Neural progenitor cell (in vitro differentiated cells): ENCODE measurements around the gene PPL. TPM values are rescaled to one million over a fixed set of nuclear protein-coding genes. Genes with fewer than 3 reads are reported as not detected.

Source experiments
- DNase-seq: peaks from one replicate; pipeline ENCODE4 v3.0.0-alpha.2; 2016; ENCODE audit warnings: low spot score
- H2AFZ ChIP-seq: fragments of 200-600 bp; sonication (generic); replicated peaks from 2 replicates; pipeline ENCODE4 v1.6.1; 2016; ENCODE audit warnings: antibody characterized with exemption
- H3F3A ChIP-seq: fragments of 200-600 bp; sonication (generic); 2 replicates; pipeline ENCODE4 v1.6.1; 2016; ENCODE audit warnings: antibody characterized with exemption, low read depth
- H3K27ac ChIP-seq: fragments of 200-600 bp; sonication (generic); 2 replicates; pipeline ENCODE4 v1.5.1; 2016; ENCODE audit warnings: mild to moderate bottlenecking
- H3K27me3 ChIP-seq: fragments of 200-600 bp; sonication (generic); 2 replicates; pipeline ENCODE4 v1.6.1; 2016; ENCODE audit warnings: mild to moderate bottlenecking, moderate library complexity
- H3K36me3 ChIP-seq: fragments of 200-600 bp; sonication (generic); 2 replicates; pipeline ENCODE4 v1.5.1; 2016
- H3K4me1 ChIP-seq: fragments of 200-600 bp; sonication (generic); 2 replicates; pipeline ENCODE4 v1.6.1; 2016; ENCODE audit warnings: mixed run types
- H3K4me2 ChIP-seq: fragments of 200-600 bp; sonication (generic); 2 replicates; pipeline ENCODE4 v1.6.1; 2016
- H3K4me3 ChIP-seq: fragments of 200-600 bp; sonication (generic); 2 replicates; pipeline ENCODE4 v1.5.1; 2016
- H3K79me2 ChIP-seq: fragments of 200-600 bp; sonication (generic); 2 replicates; pipeline ENCODE4 v1.6.1; 2016; ENCODE audit warnings: low read depth
- H3K9ac ChIP-seq: fragments of 200-600 bp; sonication (generic); 2 replicates; pipeline ENCODE4 v1.6.1; 2016
- H3K9me3 ChIP-seq: fragments of 200-600 bp; sonication (generic); 2 replicates; pipeline ENCODE4 v1.5.1; 2016; ENCODE audit warnings: low read depth
- H4K20me1 ChIP-seq: fragments of 200-600 bp; sonication (generic); 2 replicates; pipeline ENCODE4 v1.6.1; 2016; ENCODE audit warnings: low read depth
- H3K27ac Mint-ChIP-seq: 3 replicates; pipeline ENCODE4 v1.8.0; 2021; ENCODE audit warnings: mixed read lengths
- H3K27me3 Mint-ChIP-seq: 2 replicates; pipeline ENCODE4 v1.8.0; 2022; ENCODE audit warnings: low read depth, mild to moderate bottlenecking, inconsistent platforms, moderate library complexity, mixed read lengths; ENCODE audit not compliant: insufficient read depth
- H3K36me3 Mint-ChIP-seq: 3 replicates; pipeline ENCODE4 v1.8.0; 2021; ENCODE audit warnings: mixed read lengths
- H3K4me1 Mint-ChIP-seq: 3 replicates; pipeline ENCODE4 v1.8.0; 2021; ENCODE audit warnings: mixed read lengths
- H3K4me3 Mint-ChIP-seq: 3 replicates; pipeline ENCODE4 v1.8.0; 2021; ENCODE audit warnings: mild to moderate bottlenecking, moderate library complexity, mixed read lengths
- H3K9me3 Mint-ChIP-seq: 3 replicates; pipeline ENCODE4 v1.8.0; 2020; ENCODE audit warnings: mixed read lengths
- CTCF ChIP-seq: fragments of 200-600 bp; sonication (generic); IDR thresholded peaks from 2 replicates; pipeline ENCODE4 v1.5.1; 2017; ENCODE audit warnings: antibody characterized with exemption, mild to moderate bottlenecking
- EZH2 ChIP-seq: fragments of 200-600 bp; sonication (generic); IDR thresholded peaks from 2 replicates; pipeline ENCODE4 v1.6.1; 2017; ENCODE audit warnings: antibody characterized with exemption, mild to moderate bottlenecking, moderate library complexity
- EZH2phosphoT487 ChIP-seq: fragments of 200-600 bp; sonication (generic); IDR thresholded peaks from 2 replicates; pipeline ENCODE4 v1.6.1; 2017; ENCODE audit warnings: antibody characterized with exemption
- total RNA-seq: library from RNA; depleted of rRNA; stranded (reverse); fragments of >200 nt; gene quantifications from 2 replicates; pipeline ENCODE4 v1.2.3, GENCODE V29; 2015; ENCODE audit warnings: low replicate concordance

PPL gene
- total RNA-seq, 1 donor from 2014 or later = 1.0 TPM

GRCh38 chr16:4920826-4921225 is 16.1 kb downstream of the PPL start:
- no peak for DNase-seq
- Mint-ChIP-seq H3K36me3 (no peaks in the 10 kb centered on the region), H3K27me3 (peaks cover 13% of the 10 kb centered on the region), H3K4me1 (peaks cover 15% of the 10 kb centered on the region), H3K9me3 (no peaks in the 10 kb centered on the region), H3K4me3 (no peak overlapping the region), H3K27ac (no peak overlapping the region)
- no peak overlapping the region for H3K4me2 ChIP-seq
- peaks cover 12% of the 10 kb centered on the region for H3K4me1 ChIP-seq
- no peak overlapping the region for H3K9ac ChIP-seq
- no peak for TF ChIP-seq EZH2phosphoT487
- TF ChIP-seq EZH2 = no peak
- TF ChIP-seq CTCF = no peak
- no peaks in the 10 kb centered on the region for H3K36me3 ChIP-seq
- no peak overlapping the region for H3K4me3 ChIP-seq
- no peaks in the 10 kb centered on the region for H4K20me1 ChIP-seq
- no peaks in the 10 kb centered on the region for H3K9me3 ChIP-seq
- no peak overlapping the region for H3K27ac ChIP-seq
- no peaks in the 10 kb centered on the region for H3K79me2 ChIP-seq
- H2AFZ ChIP-seq = no peak overlapping the region
- H3K27me3 ChIP-seq = no peaks in the 10 kb centered on the region
- no peaks in the 10 kb centered on the region for H3F3A ChIP-seq

GRCh38 chr16:4918781-4919251 is 18.1 kb downstream of the PPL start:
- no peak overlapping the region for H3K4me3 Mint-ChIP-seq
- Histone ChIP-seq H3K4me3 (no peak overlapping the region), H3K4me1 (peaks cover 6% of the 10 kb centered on the region), H3K9me3 (no peaks in the 10 kb centered on the region), H3K79me2 (no peaks in the 10 kb centered on the region), H3F3A (peaks cover 2% of the 10 kb centered on the region), H4K20me1 (peaks cover under 1% of the 10 kb centered on the region), H3K27ac (no peak overlapping the region), H3K36me3 (no peaks in the 10 kb centered on the region), H3K27me3 (no peaks in the 10 kb centered on the region), H3K4me2 (no peak overlapping the region), H3K9ac (no peak overlapping the region), H2AFZ (peak overlapping the region; percentile 57)
- H3K36me3 Mint-ChIP-seq = no peaks in the 10 kb centered on the region
- H3K27me3 Mint-ChIP-seq = peaks cover 3% of the 10 kb centered on the region
- H3K9me3 Mint-ChIP-seq = no peaks in the 10 kb centered on the region
- peaks cover 9% of the 10 kb centered on the region for H3K4me1 Mint-ChIP-seq
- DNase-seq = no peak
- no peak for TF ChIP-seq EZH2phosphoT487
- no peak for TF ChIP-seq EZH2
- TF ChIP-seq CTCF = no peak
- no peak overlapping the region for H3K27ac Mint-ChIP-seq

GRCh38 chr16:4917117-4917516 is 19.8 kb downstream of the PPL start:
- no peaks in the 10 kb centered on the region for H3K9me3 Mint-ChIP-seq
- no peak for DNase-seq
- Histone ChIP-seq H3K79me2 (no peaks in the 10 kb centered on the region), H3K4me1 (peaks cover 8% of the 10 kb centered on the region), H3K4me3 (no peak overlapping the region), H3K27ac (no peak overlapping the region), H3K27me3 (no peaks in the 10 kb centered on the region), H3K36me3 (no peaks in the 10 kb centered on the region), H4K20me1 (peaks cover 3% of the 10 kb centered on the region), H3K9me3 (no peaks in the 10 kb centered on the region), H3K4me2 (no peak overlapping the region), H3K9ac (no peak overlapping the region), H2AFZ (no peak overlapping the region), H3F3A (peaks cover 11% of the 10 kb centered on the region)
- H3K4me3 Mint-ChIP-seq = no peak overlapping the region
- H3K27ac Mint-ChIP-seq = peak overlapping the region; percentile 31
- H3K27me3 Mint-ChIP-seq = peaks cover 2% of the 10 kb centered on the region
- H3K4me1 Mint-ChIP-seq = peaks cover 9% of the 10 kb centered on the region
- H3K36me3 Mint-ChIP-seq = no peaks in the 10 kb centered on the region
- TF ChIP-seq EZH2phosphoT487 (no peak), CTCF (no peak), EZH2 (no peak)
